Measurements from ENCODE around the gene GKN1.

DNA sequence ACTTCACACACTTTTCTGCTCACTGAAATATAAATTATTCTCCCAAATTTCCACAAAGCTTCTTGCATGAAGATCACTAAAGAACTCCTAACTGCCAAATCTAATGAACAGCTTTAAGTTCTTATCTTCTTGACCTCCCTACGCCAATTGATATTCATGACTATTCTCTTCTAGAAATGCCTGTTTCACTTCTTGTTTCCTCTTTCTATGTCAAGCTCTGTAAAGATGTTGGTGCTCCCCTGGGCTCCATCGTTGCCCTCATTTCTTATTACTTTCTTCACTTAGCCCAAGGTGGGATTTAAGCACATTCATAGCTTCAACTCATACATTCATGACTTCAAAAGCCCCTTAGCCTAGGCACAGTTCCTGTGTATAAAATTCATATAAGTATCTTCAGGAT, 29.3 kb downstream of the GKN1 start:
- TF ChIP-seq CTCF (IDR thresholded peaks at IDR 0.05): no peak
- no peak for TF ChIP-seq EP300 (IDR thresholded peaks at IDR 0.05)
- TF ChIP-seq POLR2A (IDR thresholded peaks at IDR 0.05): no peak
- TF ChIP-seq POLR2AphosphoS5 (IDR thresholded peaks at IDR 0.05): no peak

Data from gastroesophageal sphincter (tissue), 3 donors.